Effector CD4-positive, alpha-beta T cell (primary cell): ENCODE data around the gene BANF1.
A peak's percentile ranks its signal among the peaks of the same experiment; 100 is the strongest.

ENCODE experiments used
- DNase-seq: peaks from one replicate; pipeline ENCODE4 v3.0.0-alpha.2; 2020

The BANF1 gene

DNA sequence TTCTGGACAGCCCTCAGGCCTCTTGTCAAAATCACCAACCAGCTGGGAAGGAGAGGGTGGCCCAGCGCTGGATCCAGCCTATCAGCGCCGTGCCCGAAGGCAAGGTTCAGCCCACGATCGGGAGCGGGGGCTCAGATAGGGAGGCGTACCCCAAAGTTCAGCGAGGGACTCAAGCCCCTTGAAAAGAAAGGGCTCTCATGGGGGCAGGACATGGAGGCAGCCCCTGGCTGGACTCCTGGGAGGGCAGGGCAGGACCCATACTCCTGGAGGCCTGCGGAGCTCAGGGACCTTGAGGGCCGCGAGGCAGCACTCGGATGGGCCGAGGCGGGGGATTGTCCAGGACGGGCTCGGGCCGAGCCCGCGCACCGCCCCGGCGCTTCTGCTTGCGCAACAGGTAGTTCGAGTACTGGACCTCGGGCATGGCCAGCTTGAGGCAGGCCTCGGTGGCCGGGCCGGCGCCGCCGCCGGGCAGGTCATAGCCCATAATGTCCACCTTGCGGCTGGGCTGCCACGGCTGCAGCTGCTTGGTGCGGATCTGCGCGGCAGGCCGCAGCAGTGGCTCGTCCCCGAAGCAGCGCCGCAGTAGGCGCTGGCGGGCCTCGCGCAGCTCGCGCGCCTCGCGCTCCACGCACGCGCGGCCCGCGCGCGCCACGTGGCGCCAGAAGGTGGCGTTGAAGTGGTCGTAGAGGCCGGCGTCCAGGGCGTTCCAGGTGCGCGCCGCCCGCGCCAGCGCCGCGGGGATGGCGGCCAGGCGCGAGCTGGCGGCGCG lies 40.1 kb downstream of the BANF1 start:
- DNase-seq = no peak

GRCh38 chr11:66042996-66043906 lies 40.9 kb downstream of the BANF1 start:
- DNase-seq = no peak

DNA sequence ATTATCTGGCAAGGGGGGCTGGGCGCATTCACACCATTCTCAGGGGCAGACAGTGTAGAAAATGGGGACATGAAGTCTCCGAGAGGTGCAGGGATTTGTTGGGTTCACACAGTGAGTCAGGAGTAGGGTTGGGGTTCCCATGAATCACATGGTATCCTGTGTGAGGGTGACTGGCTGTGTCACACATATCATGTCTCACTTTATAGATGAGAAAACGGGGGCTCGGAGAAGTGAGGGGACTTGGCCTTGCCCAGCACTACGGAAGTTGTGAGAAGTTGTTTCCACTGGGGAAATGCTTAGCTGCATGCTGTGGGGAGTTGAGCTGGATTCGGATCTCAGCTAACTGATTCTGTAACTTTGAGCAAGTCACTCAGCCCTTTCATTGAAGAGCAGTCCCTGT lies 42.5 kb downstream of the BANF1 start:
- no peak for DNase-seq

DNA sequence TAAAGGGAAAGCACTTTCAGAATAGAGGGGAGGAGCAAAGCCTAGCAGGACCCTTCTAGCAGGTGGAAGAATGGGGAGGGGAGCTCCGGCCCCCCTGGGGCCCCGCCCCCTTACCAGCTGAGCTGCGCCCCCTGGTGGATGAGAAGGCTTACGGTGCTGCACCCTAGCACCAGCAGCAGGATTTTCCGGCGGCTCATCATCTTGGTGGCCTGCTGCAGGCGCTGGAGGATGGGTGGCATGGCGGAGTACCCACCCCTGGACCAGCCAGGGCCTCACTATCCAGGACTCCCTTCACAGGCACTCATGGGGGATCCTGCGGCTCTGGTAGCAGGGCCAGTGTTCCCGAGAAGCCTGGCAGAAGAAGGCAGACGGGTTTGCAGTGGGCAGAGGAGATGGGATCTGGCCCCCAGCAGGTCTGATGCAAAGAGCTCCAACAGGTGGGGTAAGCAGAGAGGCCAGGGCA lies 42.9 kb downstream of the BANF1 start:
- peak; percentile 88 for DNase-seq

DNA sequence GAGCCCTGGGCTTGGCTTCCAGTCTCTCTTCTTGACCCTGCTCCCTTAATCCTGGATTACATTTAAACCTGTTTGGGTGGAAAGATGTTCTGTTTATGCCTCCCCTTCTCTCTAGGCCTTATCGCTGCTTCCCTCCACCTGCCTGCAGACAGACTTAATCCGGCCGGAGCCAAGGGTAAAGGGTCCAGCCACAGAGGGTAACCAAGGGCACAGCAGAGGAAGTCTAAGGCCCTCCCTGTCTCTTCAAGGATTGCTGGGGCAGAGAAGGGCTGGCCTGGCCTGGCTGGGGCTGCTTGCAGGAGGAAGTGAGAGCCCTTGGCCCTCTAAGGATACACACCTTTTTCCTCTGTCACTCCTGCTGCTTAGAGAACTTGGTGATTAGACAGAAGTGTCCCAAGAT lies 44.6 kb downstream of the BANF1 start:
- DNase-seq = no peak

DNA sequence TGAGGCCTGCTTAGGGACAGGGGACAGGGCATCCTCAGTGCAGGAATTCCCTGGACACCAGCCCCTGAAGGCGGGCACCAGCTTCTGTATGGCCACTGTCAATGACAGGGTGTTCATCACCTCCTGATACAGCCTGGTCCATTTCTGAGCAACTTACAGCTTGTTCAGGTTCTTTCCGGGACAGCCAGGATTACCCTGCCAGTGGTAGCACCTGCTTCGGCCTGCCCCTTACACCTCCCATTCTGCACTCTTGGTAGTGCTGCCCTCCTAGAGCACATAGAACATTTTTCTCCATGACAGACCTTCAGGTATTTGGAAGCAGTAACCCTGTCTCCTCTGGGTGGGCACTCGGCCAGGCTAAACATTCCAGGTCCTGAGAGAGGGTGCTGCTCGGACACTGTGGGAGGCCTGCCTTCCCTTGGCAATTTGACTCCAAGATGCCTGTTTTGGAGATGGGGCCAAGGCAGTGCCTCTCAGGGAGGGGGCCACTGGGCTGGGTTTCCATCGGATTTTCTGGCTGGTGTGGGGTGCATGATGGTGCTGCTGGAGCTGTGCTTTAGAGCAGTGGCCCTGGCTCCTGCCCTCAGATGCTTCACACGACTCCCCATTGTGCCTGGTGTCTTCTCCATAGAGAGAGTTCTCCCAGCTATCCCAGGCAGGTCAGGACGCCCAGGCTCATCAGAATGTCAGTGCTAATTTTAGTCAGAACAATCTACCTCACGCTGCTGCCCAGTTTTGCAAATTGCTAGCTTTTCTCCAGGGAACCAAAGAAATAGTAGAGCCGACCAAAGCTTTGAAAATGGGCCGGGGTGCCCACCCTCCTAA lies 45.5 kb downstream of the BANF1 start:
- DNase-seq = no peak

DNA sequence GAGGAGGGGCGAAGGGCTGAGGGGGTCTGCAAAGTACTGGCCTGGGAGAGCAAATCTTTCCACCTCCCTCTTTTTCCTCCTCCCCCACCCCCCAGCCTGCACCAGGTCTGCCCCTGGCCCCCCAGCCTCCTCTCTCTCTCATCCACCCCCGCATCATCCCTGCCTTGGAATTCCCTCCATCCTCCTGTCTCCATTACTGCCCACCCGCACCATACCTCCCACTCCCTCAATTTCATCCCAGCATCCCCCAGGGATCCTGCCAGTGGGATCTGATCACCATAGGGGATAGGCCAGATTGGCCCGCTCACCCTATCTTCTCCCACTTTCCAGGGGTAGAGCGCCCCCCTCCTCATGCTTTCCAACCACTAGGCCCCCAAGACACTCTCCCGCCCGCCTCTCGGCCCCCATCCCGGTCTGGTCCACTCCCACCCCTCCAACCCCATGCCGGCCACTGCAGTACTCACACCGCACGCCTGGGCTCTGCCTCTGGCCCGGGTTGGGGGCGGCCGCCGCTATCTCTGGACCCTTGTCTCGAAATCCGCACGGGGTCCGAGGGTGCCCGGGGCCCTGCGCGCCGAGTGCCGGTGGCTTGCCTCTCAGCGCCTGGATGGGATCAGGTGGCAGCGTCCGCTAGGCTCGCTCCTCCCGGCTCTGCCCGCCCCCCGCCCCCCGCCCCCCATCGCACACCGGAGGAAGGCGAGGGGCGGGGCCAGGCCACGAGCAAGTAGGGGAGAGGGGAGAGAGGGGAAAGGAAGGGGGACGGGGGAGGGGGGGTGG lies 46.4 kb downstream of the BANF1 start, which contains the start of gene GAL3ST3:
TSS of gene GAL3ST3 (minus strand) at position 615 of the 777 bp plus-strand sequence. CDS start 3,746 bp downstream, outside the sequence.
- DNase-seq = no peak

GRCh38 chr11:66050581-66051231 lies 48.4 kb downstream of the BANF1 start:
- DNase-seq = no peak

- DNase-seq = no peak
These were observed 49.1 kb downstream of the BANF1 start for GRCh38 chr11:66051371-66051765.

DNA sequence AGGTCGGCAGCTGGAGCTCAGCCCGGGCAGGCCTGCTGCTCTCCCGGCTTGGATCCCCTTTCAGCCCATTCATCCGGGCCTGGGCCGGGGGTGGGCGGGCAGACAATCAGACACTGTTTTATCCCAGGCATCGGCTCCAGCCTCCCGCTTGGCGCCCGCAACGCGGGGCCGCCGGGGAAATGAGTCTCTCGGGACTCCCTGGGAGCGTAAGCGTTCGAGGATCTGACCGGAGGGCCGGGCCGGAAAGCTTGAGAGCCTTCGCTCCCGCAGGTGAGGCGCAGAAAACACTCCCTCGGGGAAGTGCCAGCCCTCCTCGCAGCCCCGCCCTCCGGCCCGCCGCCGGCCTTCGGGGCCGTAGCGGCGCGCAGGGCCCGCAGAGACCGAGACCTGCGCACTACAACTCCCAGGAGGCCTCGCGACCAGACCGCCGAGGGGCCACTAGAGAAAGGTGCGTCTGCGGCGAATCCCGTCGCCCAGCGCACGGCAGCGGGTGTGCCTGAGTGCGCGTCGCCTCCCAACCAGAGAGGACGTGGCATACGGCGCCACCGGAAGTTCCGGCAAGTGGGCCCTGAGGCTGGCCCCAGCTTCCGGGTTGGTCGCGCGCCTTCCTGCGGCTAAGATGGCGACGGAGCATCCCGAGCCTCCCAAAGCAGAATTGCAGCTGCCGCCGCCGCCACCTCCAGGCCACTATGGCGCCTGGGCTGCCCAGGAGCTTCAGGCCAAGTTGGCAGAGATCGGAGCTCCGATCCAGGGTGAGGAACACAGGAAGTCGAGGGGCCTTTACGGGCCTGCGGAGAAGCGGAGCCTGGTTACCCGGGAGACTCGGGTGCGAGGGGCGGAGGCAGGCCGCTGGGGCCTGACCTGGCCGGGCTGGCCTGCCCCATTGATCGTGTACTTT lies 49.7 kb downstream of the BANF1 start, which contains the start of gene SF3B2:
TSS of gene SF3B2 (plus strand) at position 599 of the 898 bp plus-strand sequence. CDS start at position 620, 21 bp downstream.
- DNase-seq = peak; percentile 94

GRCh38 chr11:66052664-66052982 lies 50.3 kb downstream of the BANF1 start:
- DNase-seq = no peak
